Rectal smooth muscle tissue (tissue), 1 donor: ENCODE measurements around the gene CHAF1A.

Source experiments
- H3K27ac ChIP-seq: one replicate; pipeline ENCODE4 v1.7.0; 2013; ENCODE audit warnings: low read depth, low read length, inconsistent platforms
- H3K27me3 ChIP-seq: one replicate; pipeline ENCODE4 v1.7.0; 2013; ENCODE audit warnings: low read length; ENCODE audit not compliant: control insufficient read depth, insufficient read depth
- H3K36me3 ChIP-seq: one replicate; pipeline ENCODE4 v1.7.0; 2013; ENCODE audit warnings: low read length; ENCODE audit not compliant: control insufficient read depth, insufficient read depth
- H3K4me1 ChIP-seq: one replicate; pipeline ENCODE4 v1.7.0; 2013; ENCODE audit warnings: low read length; ENCODE audit not compliant: control insufficient read depth, insufficient read depth
- H3K4me3 ChIP-seq: one replicate; pipeline ENCODE4 v1.7.0; 2013; ENCODE audit warnings: low read length
- H3K9ac ChIP-seq: one replicate; pipeline ENCODE4 v1.7.0; 2013; ENCODE audit warnings: low read length

CHAF1A gene

GRCh38 chr19:4414144-4414799 lies 11.8 kb downstream of the CHAF1A start:
- H3K4me3 ChIP-seq, result no peak overlapping the region
- H3K27ac ChIP-seq, result no peak overlapping the region
- no peaks in the 10 kb centered on the region for H3K27me3 ChIP-seq
- H3K4me1 ChIP-seq, result no peaks in the 10 kb centered on the region
- H3K9ac ChIP-seq, result no peak overlapping the region
- H3K36me3 ChIP-seq, result no peaks in the 10 kb centered on the region

DNA sequence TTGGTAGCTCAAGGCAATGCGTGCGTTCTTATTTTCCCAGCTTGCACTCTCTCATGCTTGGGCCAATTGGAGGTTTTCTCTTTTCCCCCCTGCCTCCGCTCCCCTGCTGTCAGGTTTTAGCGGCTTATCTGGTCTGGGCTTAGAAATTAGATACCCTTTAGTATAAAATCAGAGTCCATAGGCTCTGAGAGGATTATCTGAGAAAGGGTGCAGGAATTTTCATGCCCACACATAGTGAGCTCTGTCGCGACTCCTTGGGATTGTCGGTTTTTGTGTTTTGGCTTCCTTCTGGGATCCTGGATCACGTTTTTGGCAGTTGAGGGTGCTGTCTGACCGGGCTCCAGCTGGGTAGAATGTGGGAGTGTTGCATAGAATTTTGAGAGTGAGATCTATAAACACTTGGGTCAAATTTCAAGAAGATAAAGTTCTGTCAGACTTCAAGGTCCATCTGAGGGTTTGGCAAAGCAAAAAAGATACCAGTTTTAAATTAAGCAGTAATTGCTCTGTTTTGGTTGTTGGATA lies 12.4 kb downstream of the CHAF1A start:
- no peaks in the 10 kb centered on the region for H3K36me3 ChIP-seq
- no peak overlapping the region for H3K27ac ChIP-seq
- no peak overlapping the region for H3K4me3 ChIP-seq
- no peaks in the 10 kb centered on the region for H3K4me1 ChIP-seq
- H3K27me3 ChIP-seq, result no peaks in the 10 kb centered on the region
- no peak overlapping the region for H3K9ac ChIP-seq

- Histone ChIP-seq H3K27ac (no peak overlapping the region), H3K36me3 (no peaks in the 10 kb centered on the region), H3K4me1 (no peaks in the 10 kb centered on the region), H3K9ac (no peak overlapping the region), H3K4me3 (no peak overlapping the region), H3K27me3 (no peaks in the 10 kb centered on the region)
Measured at GRCh38 chr19:4415352-4415751, 12.9 kb downstream of the CHAF1A start.

DNA sequence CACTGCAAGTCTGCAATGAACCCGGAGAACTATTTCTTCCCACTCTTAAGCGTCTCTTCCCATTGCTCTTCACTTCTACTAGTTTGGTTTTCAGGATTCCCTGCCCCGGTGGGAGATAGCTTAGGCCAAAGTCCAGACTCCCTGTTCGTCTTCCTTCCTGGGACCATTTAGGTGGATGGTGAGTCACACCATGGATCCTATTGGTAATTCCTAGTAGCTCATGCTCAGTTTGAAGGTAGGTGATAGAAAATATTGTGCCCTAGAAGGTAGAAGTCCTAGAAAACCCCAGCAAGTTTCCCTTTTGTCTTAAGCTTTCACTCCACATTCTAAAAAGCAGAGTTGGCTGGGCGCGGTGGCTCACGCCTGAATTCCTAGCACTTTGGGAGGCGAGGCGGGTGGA lies 13.8 kb downstream of the CHAF1A start:
- no peaks in the 10 kb centered on the region for H3K27me3 ChIP-seq
- no peaks in the 10 kb centered on the region for H3K36me3 ChIP-seq
- H3K4me3 ChIP-seq, result no peak overlapping the region
- no peak overlapping the region for H3K27ac ChIP-seq
- no peaks in the 10 kb centered on the region for H3K4me1 ChIP-seq
- H3K9ac ChIP-seq, result no peak overlapping the region

DNA sequence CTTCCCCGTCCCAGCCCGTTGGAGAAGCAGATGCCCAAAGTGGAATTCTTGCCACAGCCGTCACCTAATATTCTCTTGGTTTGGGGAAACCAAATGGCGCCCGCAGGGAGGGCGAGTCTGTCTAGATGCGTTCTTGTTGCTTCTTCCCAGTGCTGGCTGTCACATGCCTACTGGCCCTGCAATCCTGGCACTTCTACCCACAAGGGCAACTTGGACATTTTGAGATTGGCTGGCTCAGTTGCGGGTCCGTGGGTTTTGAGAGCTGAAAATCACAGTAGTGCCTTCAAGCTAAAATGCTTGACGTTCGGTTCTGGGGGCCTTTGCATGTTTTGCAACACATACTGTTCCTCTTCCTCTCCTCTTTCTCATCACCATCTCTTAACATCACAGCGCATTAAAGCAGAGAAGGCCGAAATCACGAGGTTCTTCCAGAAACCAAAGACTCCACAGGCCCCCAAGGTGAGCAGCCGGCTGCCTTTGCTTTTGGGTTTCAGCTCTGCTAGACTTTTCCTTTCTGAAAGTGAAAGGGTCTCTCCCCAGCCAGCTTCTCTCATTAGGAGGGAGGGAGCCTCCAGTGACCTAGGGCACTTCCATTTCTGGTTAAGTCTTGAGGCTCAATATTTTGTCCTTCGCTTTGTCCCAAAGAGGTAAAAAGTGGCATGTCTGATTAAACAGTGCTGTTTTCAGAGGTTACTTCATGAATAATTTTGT lies 21.1 kb downstream of the CHAF1A start:
- no peak overlapping the region for H3K9ac ChIP-seq
- peaks cover 3% of the 10 kb centered on the region for H3K36me3 ChIP-seq
- H3K4me3 ChIP-seq, result no peak overlapping the region
- H3K27ac ChIP-seq, result no peak overlapping the region
- no peaks in the 10 kb centered on the region for H3K4me1 ChIP-seq
- no peaks in the 10 kb centered on the region for H3K27me3 ChIP-seq

DNA sequence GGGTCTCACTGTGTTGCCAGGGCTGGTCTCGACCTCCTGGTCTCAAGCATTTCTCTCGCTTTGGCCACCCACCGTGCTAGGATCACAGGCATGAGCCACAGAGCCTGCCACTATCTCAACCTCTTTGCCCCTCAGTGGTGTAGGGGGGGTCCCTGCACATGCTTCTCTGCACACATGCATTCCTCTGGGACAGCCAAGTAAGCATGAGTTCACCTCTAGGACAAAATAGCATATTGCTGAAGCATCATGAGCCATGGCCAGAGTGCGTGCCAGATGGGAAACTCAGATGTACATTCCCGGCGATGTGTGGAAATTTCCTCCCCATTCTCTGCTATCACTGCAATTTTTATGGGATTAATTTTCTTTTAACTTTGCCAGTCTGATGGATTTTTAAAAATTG lies 23.1 kb downstream of the CHAF1A start:
- Histone ChIP-seq H3K27me3 (no peaks in the 10 kb centered on the region), H3K4me1 (no peaks in the 10 kb centered on the region), H3K9ac (no peak overlapping the region), H3K27ac (no peak overlapping the region), H3K4me3 (no peak overlapping the region), H3K36me3 (peaks cover 3% of the 10 kb centered on the region)

DNA sequence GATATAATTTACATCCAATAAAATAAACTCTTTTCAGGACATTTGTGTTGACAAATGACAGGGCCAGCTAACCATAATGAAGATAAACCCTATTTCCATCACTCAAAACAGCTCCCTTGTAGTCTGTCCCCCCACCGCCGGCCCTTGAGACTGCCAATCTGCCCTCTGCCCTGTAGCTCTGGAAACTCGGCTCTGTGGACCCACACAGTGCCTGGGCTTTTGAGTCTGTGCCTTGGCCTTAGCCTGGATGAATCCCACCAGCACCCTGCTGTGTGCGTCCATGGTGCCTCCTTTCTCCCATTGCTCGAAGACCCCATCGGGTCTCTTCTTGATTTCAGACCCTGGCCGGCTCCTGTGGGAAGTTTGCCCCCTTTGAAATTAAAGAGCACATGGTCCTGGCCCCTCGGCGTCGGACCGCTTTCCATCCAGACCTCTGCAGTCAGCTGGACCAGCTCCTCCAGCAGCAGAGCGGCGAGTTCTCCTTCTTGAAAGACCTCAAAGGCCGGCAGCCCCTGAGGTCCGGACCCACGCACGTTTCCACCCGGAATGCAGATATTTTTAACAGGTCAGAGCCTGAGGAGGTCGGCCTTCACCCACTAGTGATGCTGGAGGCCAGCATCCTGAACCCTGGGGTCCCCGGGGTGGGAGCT lies 26.0 kb downstream of the CHAF1A start:
- H3K4me1 ChIP-seq, result no peaks in the 10 kb centered on the region
- no peak overlapping the region for H3K9ac ChIP-seq
- H3K27me3 ChIP-seq, result no peaks in the 10 kb centered on the region
- H3K4me3 ChIP-seq, result no peak overlapping the region
- peaks cover 5% of the 10 kb centered on the region for H3K36me3 ChIP-seq
- H3K27ac ChIP-seq, result no peak overlapping the region

DNA sequence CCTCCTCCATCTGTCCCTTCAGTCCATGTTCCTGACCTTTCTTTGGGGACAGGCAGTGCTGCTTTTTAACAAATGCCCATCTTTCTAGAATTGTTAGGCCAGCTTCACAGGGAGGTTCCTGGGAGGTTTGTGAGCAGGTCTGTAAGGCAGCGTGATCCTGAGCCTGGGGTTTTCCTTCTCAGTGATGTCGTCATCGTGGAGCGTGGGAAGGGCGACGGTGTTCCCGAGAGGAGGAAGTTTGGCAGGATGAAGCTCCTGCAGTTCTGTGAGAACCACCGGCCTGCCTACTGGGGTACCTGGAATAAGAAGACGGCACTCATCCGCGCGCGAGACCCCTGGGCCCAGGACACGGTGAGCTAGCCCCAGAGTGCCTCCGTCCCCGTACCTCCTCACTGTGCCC lies 26.8 kb downstream of the CHAF1A start:
- H3K4me1 ChIP-seq, result no peaks in the 10 kb centered on the region
- no peaks in the 10 kb centered on the region for H3K27me3 ChIP-seq
- H3K4me3 ChIP-seq, result no peak overlapping the region
- H3K9ac ChIP-seq, result no peak overlapping the region
- no peak overlapping the region for H3K27ac ChIP-seq
- peaks cover 5% of the 10 kb centered on the region for H3K36me3 ChIP-seq

GRCh38 chr19:4429771-4430171 lies 27.3 kb downstream of the CHAF1A start:
- Histone ChIP-seq H3K4me1 (no peaks in the 10 kb centered on the region), H3K27me3 (no peaks in the 10 kb centered on the region), H3K9ac (no peak overlapping the region), H3K4me3 (no peak overlapping the region), H3K36me3 (peaks cover 5% of the 10 kb centered on the region), H3K27ac (no peak overlapping the region)

DNA sequence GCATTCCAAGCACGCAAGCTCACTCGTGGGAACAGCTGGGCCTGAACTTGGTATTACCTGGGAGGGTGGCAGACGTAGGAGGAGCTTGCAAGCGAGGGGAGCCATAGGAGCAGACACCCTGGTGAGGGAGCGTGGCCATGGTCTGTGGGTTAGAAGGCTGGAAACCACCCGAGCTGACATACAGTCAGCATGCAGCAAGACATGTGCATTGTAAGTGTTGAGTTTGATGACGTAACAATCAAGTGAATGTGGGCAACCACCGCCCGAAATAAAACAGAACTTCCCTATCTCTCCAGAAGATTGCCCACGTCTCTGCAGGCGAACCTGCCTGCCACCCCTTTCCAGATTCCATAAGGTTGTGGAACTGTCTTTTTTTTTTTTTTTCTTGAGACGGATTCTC lies 28.3 kb downstream of the CHAF1A start:
- H3K36me3 ChIP-seq, result peaks cover 5% of the 10 kb centered on the region
- no peaks in the 10 kb centered on the region for H3K4me1 ChIP-seq
- H3K4me3 ChIP-seq, result no peak overlapping the region
- H3K27ac ChIP-seq, result no peak overlapping the region
- H3K9ac ChIP-seq, result no peak overlapping the region
- no peaks in the 10 kb centered on the region for H3K27me3 ChIP-seq

DNA sequence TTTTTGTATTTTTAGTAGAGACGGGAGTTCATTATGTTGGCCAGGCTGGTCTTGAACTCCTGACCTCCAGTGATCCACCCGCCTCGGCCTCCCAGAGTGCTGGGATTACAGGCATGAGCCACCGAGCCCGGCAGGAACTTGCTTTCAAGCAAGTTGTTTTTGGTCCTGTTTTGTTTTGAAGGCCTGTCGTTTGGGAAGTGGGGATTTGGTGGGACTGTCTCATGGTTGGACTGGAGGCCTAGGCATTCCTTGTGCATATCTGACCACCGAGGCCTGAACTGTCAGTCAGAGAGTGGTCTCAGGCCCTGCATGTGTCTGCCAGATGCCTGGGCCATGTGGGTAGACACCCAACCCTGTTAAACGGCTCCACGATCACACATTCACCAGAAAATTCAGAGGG lies 28.9 kb downstream of the CHAF1A start:
- no peaks in the 10 kb centered on the region for H3K4me1 ChIP-seq
- H3K36me3 ChIP-seq, result peaks cover 5% of the 10 kb centered on the region
- no peak overlapping the region for H3K27ac ChIP-seq
- no peak overlapping the region for H3K9ac ChIP-seq
- H3K27me3 ChIP-seq, result no peaks in the 10 kb centered on the region
- no peak overlapping the region for H3K4me3 ChIP-seq

DNA sequence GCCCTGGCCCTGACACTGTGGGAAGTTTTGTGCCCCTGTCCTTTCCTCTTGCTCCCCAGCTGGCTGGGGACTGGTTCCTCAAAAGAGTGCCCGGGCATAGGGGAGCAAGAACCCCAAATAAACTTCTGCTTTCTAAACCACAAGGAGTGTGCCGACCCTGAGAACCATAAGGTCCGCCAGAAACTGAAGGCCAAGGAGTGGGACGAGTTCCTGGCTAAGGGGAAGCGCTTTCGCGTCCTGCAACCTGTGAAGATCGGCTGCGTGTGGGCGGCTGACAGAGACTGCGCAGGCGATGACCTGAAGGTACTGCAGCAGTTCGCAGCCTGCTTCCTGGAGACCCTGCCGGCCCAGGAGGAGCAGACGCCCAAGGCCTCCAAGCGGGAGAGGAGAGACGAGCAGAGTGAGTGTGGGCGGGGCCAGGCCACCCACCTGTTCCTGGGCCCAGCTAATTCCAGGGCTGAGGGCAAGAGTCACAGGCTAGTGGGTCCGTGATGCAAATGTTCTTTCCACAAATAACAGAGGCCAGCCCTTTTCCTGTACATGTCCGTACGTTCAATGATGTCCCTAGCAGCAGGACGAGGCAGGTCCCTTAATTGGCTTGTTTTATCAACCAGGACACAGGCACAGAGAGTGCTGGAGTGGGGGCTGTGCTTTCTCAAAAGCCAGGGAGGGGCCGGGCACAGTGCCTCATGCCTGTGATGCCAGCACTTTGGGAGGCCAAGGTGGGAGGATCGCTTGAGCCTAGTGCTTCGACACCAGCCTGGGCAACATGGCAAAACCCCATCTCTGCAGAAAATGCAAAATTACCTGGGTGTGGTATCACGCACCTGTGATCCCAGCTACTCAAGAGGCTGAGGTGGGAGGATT lies 29.6 kb downstream of the CHAF1A start:
- Histone ChIP-seq H3K4me3 (no peak overlapping the region), H3K27me3 (no peaks in the 10 kb centered on the region), H3K9ac (no peak overlapping the region), H3K4me1 (no peaks in the 10 kb centered on the region), H3K36me3 (peaks cover 5% of the 10 kb centered on the region), H3K27ac (no peak overlapping the region)
